NCI-H82 treated with DMSO at 0.1 percent for 48 hours (cell line): ENCODE results near the gene EYA2.
"Not testable (repeated sequence)": the region's sequence is repeated elsewhere in the genome, so short reads cannot be mapped to it uniquely, and the experiment has no call there.

Experiments used
- DNase-seq: peaks from one replicate; lab custom pipeline; 2025; ENCODE audit not compliant: unreplicated experiment; lab: John Stamatoyannopoulos, UW

EYA2 gene

GRCh38 chr20:46894579-46894958, at the start of gene EYA2:
Gene EYA2, plus strand, starts transcription at chr20:46894843. Its CDS starts 95,168 bp downstream, at chr20:46990011.
- no peak for DNase-seq

DNA sequence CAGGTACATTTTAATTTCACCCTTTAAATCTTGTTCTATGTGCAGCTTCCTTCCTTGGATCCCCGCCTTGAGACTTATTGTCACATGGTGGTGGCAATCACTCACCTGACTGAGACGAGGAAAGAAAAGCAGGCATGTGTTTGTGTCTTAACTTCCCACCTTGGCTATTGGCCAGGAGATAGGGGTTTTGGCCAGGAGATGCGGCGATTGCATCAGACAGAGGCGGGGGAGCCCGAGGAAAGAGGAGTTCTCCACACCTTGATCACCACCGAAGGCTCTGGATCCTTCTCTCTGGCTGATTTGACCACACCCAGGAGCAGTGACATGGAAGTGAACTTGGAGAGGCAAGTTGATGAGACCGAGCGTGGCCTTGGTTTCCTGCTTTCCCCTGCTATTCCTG, 49.7 kb upstream of the EYA2 start:
- no peak for DNase-seq

DNA sequence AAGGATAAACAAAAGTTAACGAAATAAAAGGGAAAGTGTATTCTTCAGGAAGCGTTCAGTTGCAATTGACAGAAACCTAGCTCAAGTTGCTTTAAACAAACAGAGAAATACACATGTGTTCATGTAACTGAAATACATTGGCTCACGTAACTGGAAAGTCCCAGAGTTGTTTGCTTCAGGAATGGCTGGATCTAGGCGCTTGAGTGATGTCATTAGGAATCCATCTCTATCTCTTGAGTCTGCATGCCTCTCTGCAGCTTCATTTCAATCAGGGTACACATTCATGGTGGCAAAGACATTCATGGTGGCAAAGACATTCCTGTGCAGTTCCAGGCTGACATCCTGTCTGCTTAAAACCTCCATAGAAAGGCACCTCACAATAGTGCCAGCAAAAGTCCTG, 45.4 kb upstream of the EYA2 start:
- DNase-seq = no peak

- DNase-seq = peak; percentile 18
These were observed 44.9 kb upstream of the EYA2 start for GRCh38 chr20:46849751-46850150.

GRCh38 chr20:46850416-46850815, 44.2 kb upstream of the EYA2 start:
- no peak for DNase-seq

DNA sequence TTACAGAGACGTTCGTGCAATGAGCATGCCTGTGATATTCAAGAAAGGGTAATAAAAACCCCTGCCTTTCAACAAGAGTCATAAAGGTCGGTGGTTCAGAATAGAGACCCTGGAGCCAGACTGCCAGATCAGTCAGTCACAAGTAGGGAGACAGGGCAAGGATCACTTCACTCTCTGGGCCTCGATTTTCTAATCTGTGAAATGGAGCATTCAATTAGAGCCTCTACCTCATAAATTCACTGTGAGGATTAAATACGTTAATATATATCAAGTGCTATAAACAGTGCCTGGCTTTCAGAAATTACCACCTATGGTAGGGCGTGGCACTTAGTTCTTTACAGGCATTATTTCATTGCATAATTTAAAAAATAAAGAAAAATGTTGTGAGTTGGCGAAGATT, 43.7 kb upstream of the EYA2 start:
- DNase-seq = no peak

GRCh38 chr20:46851746-46852145, 42.9 kb upstream of the EYA2 start:
- DNase-seq = no peak

- DNase-seq = no peak
These were observed 42.3 kb upstream of the EYA2 start for GRCh38 chr20:46852313-46852712.

DNA sequence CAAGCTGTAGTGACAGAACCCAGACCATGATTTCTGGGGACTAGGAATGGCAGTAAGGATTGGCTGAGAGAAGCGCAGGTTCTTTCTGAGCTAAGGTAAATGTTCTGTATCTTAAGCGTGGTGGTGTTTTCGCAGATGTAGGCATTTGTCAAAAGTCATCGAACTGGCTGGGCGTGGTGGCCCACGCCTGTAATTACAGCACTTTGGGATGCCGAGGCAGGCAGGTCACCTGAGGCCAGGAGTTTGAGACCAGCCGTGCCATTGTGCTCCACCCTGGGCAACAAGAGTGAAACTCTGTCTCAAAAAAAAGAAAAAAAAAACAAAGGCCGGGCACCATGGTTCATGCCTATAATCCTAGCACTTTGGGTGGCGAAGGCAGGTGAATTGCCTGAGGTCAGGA, 40.7 kb upstream of the EYA2 start:
- no peak for DNase-seq

DNA sequence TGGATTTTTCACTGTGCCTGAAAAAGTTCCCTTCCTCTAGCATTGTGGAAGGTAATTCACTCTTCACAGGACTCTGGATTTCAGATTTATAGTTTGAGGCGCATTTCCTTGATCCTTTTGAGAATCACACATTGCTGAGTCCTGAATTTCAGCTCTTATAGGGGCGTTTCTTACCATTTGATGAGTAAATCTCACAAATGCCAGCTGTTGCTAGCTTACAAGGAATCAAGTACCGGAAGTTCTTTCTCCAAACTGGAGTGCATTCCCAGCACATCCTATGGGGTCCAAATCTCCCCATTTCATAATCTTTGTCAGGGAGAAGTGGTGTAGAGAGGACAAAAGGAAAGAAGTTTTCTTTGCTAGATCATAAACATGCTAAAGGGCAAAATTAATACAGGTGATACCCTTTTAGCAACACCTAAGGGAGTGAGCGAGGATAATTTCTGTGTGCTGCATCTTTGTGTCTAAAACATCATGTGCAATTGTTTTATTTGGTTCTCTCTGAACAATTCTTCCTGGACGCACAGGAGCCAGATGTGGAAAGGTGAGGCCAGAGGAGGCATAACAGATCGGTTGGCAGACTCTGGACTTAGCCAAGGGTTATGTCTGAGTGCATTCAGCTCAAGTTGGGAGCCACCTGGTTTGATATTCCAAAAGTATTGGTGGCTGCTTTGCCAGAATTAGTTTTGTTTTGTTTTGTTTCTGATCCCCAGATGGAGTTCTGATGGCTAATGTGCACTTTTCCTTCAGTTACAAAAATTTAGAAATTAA, 37.4 kb upstream of the EYA2 start:
- no peak for DNase-seq

GRCh38 chr20:46865824-46866223, 28.8 kb upstream of the EYA2 start:
- DNase-seq = no peak

GRCh38 chr20:46870041-46870440, 24.6 kb upstream of the EYA2 start:
- no peak for DNase-seq

- no peak for DNase-seq
These were observed 22.1 kb upstream of the EYA2 start for GRCh38 chr20:46872328-46873211.

DNA sequence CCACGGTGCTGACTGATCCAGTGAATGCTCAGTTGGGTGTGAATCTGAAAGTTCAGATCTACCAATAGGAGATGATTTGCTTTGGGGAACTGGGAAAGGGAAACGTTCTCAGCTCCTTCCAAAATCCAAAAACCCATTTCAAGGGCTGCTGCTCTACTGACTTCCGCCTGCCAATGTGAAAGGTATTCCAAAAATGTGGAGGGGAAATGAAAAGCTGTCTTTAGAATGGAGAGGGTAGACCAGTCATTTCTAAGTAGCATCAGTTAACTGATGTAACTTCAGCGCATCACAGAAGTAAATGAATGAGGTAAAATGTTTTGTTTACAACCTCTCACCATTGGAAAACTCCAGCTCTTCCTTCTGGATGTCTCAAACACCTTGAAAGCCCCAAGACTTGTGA, 19.6 kb upstream of the EYA2 start:
- DNase-seq = no peak

DNA sequence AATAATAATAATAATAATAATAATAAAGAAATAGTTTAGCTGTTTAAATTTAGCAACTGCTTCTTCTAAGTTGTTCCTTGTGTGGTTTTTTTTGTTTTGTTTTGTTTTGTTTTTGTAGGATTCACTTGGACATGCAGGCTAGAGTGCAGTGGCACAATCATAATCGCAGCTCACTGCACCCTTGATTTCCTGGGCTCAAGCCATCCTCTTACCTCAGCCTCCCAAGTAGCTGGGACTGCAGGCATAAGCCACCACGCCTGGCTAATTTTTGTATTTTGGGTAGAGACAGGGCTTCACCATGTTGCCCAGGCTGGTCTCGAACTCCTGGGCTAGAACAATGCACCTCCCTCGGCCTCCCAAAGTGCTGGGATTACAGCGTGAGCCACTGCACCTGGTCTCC, 15.3 kb upstream of the EYA2 start:
- DNase-seq = no peak

DNA sequence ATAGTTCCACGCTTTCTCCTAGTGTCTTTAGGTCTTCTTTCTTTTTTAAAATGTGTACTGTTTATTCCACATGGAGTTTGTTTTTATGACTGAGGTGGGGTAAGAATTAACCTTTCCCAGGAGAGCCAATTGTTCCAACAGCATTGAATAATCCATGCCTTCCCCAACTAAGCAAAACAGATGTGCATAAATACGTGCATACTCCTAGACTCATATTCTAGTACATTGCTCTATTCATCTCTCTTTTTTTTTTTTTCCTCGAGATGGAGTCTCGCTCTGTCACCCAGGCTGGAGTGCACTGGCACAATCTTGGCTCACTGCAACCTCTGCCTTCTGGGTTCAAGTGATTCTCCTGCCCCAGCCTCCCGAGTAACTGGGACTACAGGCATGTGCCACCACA, 14.7 kb upstream of the EYA2 start:
- DNase-seq = not testable (repeated sequence)

GRCh38 chr20:46883892-46884291, 10.8 kb upstream of the EYA2 start:
- DNase-seq = no peak

GRCh38 chr20:46890682-46891081, 4.0 kb upstream of the EYA2 start:
- no peak for DNase-seq

GRCh38 chr20:46893051-46893450, 1.6 kb upstream of the EYA2 start:
- no peak for DNase-seq

DNA sequence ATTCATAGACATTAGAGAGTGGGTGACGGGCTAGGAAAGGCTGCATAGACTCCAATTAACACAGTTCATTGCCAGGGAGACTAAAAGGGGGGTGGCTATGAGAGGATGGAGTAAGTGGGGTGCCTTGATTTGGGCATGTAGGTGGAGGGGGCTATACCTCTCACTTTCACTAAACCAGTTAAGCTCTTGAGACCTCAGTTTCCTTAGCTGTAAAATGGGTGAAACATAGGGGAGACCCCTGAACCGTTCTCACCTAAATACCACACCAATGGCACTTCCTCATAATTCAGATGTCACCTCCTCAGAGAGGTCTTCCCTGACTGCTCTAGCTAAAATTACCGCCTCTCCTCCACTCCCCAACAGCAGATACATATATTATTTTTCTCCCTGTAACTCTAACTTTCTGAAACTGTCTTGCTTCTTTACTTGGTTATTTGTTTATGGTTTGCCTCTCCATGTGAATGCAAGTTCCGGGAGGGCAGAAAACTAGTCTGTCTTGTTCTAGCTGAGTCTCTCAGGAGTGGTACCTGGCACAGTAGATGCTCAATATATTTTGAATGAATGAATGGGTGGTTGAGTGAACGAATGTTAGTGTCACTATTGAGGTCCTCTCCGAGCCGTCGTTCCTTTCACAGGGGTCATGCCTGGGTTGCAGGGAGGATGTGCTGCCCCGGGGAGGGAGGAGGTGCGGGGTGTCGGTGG, 615 bp upstream of the EYA2 start:
- DNase-seq = peak; percentile 18

GRCh38 chr20:46894971-46895905, 595 bp downstream of the EYA2 start:
- peak; percentile 78 for DNase-seq
